NCI-H187 (cell line): Measurements from ENCODE around the gene RALGAPA2.

ENCODE experiments used
- DNase-seq, 2 experiments: peaks; one replicate each; lab custom pipeline; 2025; lab: John Stamatoyannopoulos, UW

The RALGAPA2 gene

GRCh38 chr20:20712474-20713243 is at the start of gene RALGAPA2:
Gene RALGAPA2, minus strand, starts transcription at chr20:20712644. Its CDS starts 164 bp downstream, at chr20:20712480.
- peak; percentile 76 to 86 for DNase-seq

GRCh38 chr20:20761301-20761700 is 48.9 kb upstream of the RALGAPA2 start:
- no peak for DNase-seq

- DNase-seq, result no peak
Observed at GRCh38 chr20:20759132-20759531, 46.7 kb upstream of the RALGAPA2 start.

GRCh38 chr20:20755674-20756319 is 43.4 kb upstream of the RALGAPA2 start:
- no peak for DNase-seq

- DNase-seq, result no peak
Observed at GRCh38 chr20:20755231-20755630, 42.8 kb upstream of the RALGAPA2 start.

- DNase-seq, result no peak
Observed at GRCh38 chr20:20754714-20755113, 42.3 kb upstream of the RALGAPA2 start.

GRCh38 chr20:20752712-20753111 is 40.3 kb upstream of the RALGAPA2 start:
- no peak for DNase-seq

- no peak for DNase-seq
Observed at GRCh38 chr20:20747298-20747697, 34.9 kb upstream of the RALGAPA2 start.

- peak in 1 of 2 experiments; percentile 3 for DNase-seq
Observed at GRCh38 chr20:20744170-20744725, 31.8 kb upstream of the RALGAPA2 start.

GRCh38 chr20:20743511-20744169 is 31.2 kb upstream of the RALGAPA2 start:
- no peak for DNase-seq

GRCh38 chr20:20741087-20742045 is 28.9 kb upstream of the RALGAPA2 start:
- DNase-seq, result peak; percentile 32 to 45

GRCh38 chr20:20740541-20740940 is 28.1 kb upstream of the RALGAPA2 start:
- no peak for DNase-seq

- no peak for DNase-seq
Observed at GRCh38 chr20:20737158-20737557, 24.7 kb upstream of the RALGAPA2 start.

GRCh38 chr20:20736303-20736702 is 23.9 kb upstream of the RALGAPA2 start:
- no peak for DNase-seq

- DNase-seq, result no peak
Observed at GRCh38 chr20:20734475-20734948, 22.1 kb upstream of the RALGAPA2 start.

GRCh38 chr20:20733943-20734342 is 21.5 kb upstream of the RALGAPA2 start:
- DNase-seq, result no peak

- no peak for DNase-seq
Observed at GRCh38 chr20:20732641-20733040, 20.2 kb upstream of the RALGAPA2 start.

GRCh38 chr20:20731945-20732296 is 19.5 kb upstream of the RALGAPA2 start:
- DNase-seq, result no peak

- no peak for DNase-seq
Observed at GRCh38 chr20:20731000-20731944, 18.8 kb upstream of the RALGAPA2 start.

- DNase-seq, result no peak
Observed at GRCh38 chr20:20729563-20729962, 17.1 kb upstream of the RALGAPA2 start.
